Measurements from ENCODE around the gene SORBS2. TPM values are rescaled to one million over a fixed set of nuclear protein-coding genes. Genes with fewer than 3 reads are reported as not detected.

The SORBS2 gene
- total RNA-seq, 1 experiment from 2014 or later: 9.7 TPM

DNA sequence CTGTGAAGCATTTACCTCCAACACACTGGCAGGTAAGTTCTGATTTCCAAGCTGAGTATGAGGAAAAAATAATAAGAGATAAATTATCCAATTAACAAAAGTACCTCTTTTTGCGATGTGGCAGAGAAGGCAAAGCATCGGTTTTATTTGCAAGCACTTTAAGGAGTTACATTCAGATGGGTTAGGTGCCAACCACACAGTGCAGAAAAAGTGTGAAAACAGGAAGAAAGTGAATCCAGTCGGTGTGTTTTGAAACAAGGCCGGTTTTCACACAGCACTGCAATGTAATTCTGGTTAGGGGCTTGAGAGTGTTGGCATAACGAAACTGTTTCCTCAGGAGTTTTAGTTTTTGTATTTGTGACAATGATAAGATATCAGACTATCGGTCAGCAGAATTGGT lies 145.8 kb downstream of the SORBS2 start:
- no peak overlapping the region for H2BK15ac ChIP-seq (ENCODE audit: low read depth, low read length)
- no peaks in the 10 kb centered on the region for H3K27me3 ChIP-seq (ENCODE audit: insufficient read depth, low read length)
- H2BK120ac ChIP-seq (ENCODE audit: low read depth, low read length, poor library complexity, severe bottlenecking): no peak overlapping the region
- H3T11ph ChIP-seq (ENCODE audit: low read length): no peak overlapping the region
- Mint-ChIP-seq H3K27ac (peak overlapping the region in 2 of 3 experiments; percentile 2 to 47; a peak in 3 of 7 replicates), H3K36me3 (ENCODE audit: insufficient read depth in 1 of 3, low read depth in 3 of 3) (peaks cover 0 to 37% (median 30%) of the 10 kb centered on the region in 3 experiments; a peak in 6 of 7 replicates), H3K9me3 (no peaks in the 10 kb centered on the region), H3K4me1 (peaks cover 10 to 16% of the 10 kb centered on the region in 2 experiments), H3K27me3 (ENCODE audit: low read depth) (no peaks in the 10 kb centered on the region), H3K4me3 (no peak overlapping the region)
- H2AFZ ChIP-seq (ENCODE audit: low read length): no peak overlapping the region
- H3K56ac ChIP-seq (ENCODE audit: insufficient read length, low read depth, low read length): no peak overlapping the region
- no peak for DNase-seq
- no peak overlapping the region for H2AK5ac ChIP-seq (ENCODE audit: insufficient read length, low read length)
- H3K79me1 ChIP-seq (ENCODE audit: insufficient read depth, low read depth, low read length, poor library complexity, severe bottlenecking): no peaks in the 10 kb centered on the region
- H3K23me2 ChIP-seq (ENCODE audit: insufficient read length, low read depth, low read length, poor library complexity, severe bottlenecking): no peaks in the 10 kb centered on the region
- no peak overlapping the region for H2BK20ac ChIP-seq (ENCODE audit: low read depth, low read length, poor library complexity, severe bottlenecking)
- no peak overlapping the region for H3K27ac ChIP-seq (ENCODE audit: insufficient read length, low read depth, low read length)
- no peaks in the 10 kb centered on the region for H3K79me2 ChIP-seq (ENCODE audit: insufficient read depth, low read length)
- WGBS (ENCODE audit: extremely low coverage, insufficient read length, low lambda C conversion rate): no CpG with 5 or more reads among the region's 6 CpGs
- H2BK5ac ChIP-seq (ENCODE audit: insufficient read length, low read length): no peak overlapping the region
- no peak overlapping the region for H3K4ac ChIP-seq (ENCODE audit: low read depth, low read length)
- H3K23ac ChIP-seq (ENCODE audit: insufficient read length, low read depth, low read length): no peak overlapping the region
- H3K14ac ChIP-seq (ENCODE audit: insufficient read depth, low read length): no peak overlapping the region
- H3K4me2 ChIP-seq (ENCODE audit: insufficient read depth, insufficient read length, low read length): no peak overlapping the region
- no peak overlapping the region for H4K5ac ChIP-seq (ENCODE audit: insufficient read length, low read depth, low read length)
- H4K20me1 ChIP-seq (ENCODE audit: control insufficient read depth, insufficient read depth, insufficient read length): no peaks in the 10 kb centered on the region
- H2BK12ac ChIP-seq (ENCODE audit: insufficient read length, low read depth, low read length): no peak overlapping the region
- no peaks in the 10 kb centered on the region for H3K9me3 ChIP-seq (ENCODE audit: control insufficient read depth, low read depth, low read length)
- H4K91ac ChIP-seq (ENCODE audit: insufficient read length, low read depth, low read length): no peak overlapping the region
- no peak overlapping the region for H4K8ac ChIP-seq (replicated peaks; ENCODE audit: insufficient read length, low read depth, low read length)
- H3K18ac ChIP-seq (ENCODE audit: insufficient read length, low read depth, low read length): no peak overlapping the region
- peaks cover 2% of the 10 kb centered on the region; the same call in 1 of the 2 replicates for H3K4me1 ChIP-seq (ENCODE audit: insufficient read depth, low read length)
- H3K9ac ChIP-seq (ENCODE audit: extremely low read depth, insufficient read length, low read length): no peak overlapping the region
- TF ChIP-seq, protein P1, sequence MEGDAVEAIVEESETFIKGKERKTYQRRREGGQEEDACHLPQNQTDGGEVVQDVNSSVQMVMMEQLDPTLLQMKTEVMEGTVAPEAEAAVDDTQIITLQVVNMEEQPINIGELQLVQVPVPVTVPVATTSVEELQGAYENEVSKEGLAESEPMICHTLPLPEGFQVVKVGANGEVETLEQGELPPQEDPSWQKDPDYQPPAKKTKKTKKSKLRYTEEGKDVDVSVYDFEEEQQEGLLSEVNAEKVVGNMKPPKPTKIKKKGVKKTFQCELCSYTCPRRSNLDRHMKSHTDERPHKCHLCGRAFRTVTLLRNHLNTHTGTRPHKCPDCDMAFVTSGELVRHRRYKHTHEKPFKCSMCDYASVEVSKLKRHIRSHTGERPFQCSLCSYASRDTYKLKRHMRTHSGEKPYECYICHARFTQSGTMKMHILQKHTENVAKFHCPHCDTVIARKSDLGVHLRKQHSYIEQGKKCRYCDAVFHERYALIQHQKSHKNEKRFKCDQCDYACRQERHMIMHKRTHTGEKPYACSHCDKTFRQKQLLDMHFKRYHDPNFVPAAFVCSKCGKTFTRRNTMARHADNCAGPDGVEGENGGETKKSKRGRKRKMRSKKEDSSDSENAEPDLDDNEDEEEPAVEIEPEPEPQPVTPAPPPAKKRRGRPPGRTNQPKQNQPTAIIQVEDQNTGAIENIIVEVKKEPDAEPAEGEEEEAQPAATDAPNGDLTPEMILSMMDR (conservative IDR thresholded peaks at IDR 0.05): no peak
